ENCODE results near the gene DDX10.
A peak's percentile ranks its signal among the peaks of the same experiment; 100 is the strongest.

The DDX10 gene

DNA sequence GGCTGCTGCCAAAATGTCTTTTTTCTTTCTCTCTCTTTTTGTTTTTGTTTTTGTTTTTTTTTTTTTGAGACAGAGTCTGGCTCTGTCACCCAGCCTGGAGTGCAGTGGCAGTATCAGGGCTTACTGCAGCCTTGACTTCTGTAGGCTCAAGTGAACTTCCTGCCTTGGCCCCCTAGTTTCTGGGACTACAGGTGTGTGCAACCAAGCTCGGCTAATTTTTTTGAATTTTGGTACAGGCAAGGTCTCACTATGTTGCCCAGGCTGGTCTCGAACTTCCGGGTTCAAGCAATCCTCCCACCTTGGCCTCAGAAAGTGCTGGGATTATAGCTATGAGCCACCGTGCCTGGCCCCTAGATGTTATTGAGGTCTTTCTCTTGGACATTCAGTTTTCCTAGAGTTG is 2.2 kb upstream of the DDX10 start:
- no peak for DNase-seq

DNA sequence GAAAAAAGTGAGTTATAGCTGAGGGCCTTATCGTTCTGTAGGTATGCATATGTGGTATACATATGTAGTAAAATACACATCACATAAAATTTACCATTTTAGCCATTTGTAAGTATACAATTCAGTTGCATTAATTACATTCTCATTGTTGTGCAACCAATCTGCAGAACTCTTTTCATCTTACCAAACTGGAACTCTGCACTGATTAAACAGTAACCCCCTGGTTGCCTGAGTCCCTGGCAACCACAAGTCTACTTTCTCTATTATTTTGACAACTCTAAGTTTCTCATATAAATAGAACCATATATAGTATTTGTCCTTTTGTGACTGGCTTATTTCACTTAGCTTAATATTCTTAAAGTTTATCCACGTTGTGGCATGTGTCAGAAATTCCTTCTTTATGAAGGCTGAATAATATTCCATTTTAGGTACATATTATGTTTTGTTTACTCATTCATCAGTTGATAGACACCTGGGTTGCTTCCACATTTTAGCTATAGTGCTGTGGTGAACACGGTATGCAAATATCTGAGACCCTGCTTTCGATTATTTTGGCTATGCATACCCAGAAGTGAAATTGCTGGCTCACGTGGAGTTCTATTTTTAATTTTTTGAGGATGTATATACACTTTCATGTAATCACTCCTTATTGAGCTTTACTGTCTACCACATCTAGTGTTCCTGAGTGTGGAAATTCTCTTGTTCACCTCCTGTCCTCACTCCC is 1.6 kb upstream of the DDX10 start:
- no peak for DNase-seq

DNA sequence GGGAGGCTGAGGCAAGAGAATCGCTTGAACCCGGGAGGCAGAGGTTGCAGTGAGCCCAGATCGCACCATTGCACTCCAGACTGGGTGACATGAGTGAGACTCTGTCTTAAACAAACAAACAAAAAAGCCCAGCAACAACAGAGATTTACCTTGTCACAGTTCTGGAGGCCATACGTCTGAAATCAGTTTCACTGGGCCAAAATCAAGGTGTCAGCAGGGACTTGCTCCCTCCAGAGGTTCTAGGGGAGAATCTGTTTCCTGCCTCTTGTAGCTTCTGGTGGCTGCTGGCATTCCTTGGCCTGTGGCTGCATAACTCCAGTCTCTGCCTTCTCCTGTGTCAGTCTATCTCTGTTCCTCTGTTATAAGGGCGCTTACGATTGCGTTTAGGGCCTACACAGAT is 1.5 kb downstream of the DDX10 start:
- peak; percentile 61 for DNase-seq

DNA sequence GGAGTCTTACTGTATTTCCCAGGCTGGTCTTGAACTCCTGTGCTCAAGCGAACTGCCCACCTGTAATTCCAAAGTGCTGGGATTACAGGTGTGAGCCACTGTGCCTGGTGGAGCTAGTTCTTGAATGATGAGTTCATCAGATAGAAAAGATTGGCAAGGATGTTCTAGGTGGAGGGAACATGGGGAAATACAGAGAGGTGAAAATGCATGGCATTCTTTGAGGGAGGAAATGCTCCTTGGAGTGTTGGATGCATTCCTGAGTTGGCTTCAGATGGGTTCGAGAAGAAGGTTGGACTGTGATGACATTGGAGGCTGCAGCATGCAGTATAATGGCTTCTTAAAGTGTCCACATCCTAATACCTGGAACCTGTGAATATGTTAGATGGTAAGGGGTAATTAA is 4.4 kb downstream of the DDX10 start:
- DNase-seq = no peak

- DNase-seq = no peak
These were observed 4.8 kb downstream of the DDX10 start for GRCh38 chr11:108669711-108670110.

- no peak for DNase-seq
These were observed 5.6 kb downstream of the DDX10 start for GRCh38 chr11:108670451-108670850.

- no peak for DNase-seq
These were observed 7.2 kb downstream of the DDX10 start for GRCh38 chr11:108672113-108672512.

- DNase-seq = no peak
These were observed 7.9 kb downstream of the DDX10 start for GRCh38 chr11:108672786-108673185.

GRCh38 chr11:108679045-108679444 is 14.2 kb downstream of the DDX10 start:
- no peak for DNase-seq

DNA sequence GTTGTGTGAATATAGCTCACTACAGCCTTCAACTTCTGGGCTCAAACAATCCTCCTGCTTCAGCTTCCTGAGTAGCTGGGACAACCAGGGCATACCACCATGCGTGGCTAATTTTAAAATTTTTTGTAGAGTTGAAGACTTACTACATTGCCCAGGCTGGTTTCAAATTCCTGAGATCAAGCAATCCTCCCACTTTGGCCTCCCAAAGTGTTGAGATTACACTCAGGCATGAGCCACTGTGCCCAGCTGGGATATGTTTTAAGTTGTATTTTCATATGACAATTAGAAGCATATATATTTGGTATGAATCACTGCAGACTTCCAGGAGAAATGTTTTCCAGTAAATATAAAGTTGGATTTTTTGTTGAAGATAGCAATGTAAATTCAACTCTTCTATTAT is 15.4 kb downstream of the DDX10 start:
- no peak for DNase-seq

DNA sequence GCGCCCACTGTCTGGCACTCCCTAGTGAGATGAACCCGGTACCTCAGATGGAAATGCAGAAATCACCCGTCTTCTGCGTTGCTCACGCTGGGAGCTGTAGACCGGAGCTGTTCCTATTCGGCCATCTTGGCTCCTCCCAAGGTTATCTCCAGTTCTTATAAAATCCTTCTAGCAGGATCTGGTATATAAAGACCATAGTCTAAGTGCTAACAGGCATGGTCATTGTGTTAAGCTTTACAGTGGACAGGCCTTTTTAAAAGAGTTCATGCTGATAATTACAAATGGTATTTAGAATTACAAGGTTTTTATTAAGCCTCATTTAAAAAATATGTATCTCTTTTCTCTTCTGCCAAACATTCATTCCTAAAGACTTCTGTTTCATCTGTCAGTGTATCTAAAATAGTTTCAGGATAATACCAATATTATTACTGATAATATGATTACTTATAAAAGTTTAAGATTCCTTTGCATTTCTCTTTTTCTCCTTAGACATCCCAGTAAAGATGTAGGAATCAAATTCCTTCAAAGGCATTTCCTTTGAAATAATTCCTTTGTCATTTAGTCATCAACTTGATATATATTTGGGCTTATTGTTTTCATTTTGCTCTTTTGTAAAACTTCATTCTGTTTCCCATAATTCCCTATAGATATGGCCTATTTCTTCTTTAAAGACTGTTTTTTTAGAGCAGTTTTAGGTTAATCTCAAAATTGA is 20.7 kb downstream of the DDX10 start:
- DNase-seq = no peak

DNA sequence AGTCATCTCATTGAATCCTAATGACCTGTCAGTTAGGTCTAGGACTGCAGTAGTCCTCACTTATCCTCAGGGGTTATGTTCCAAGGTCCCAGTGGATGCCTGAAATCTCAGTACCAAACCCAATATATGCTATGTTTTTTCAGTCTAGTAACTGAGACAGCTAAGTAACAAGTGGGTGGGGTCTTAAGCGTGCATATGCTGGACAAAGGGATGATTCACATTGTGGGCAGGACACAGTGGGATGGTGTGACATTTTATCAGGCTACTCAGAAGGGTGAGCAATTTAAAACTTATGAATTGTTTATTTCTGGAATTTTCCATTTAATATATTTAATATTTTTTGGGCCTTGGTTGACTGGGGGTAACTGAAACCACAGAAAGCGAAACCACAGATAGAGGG is 29.0 kb downstream of the DDX10 start:
- no peak for DNase-seq

DNA sequence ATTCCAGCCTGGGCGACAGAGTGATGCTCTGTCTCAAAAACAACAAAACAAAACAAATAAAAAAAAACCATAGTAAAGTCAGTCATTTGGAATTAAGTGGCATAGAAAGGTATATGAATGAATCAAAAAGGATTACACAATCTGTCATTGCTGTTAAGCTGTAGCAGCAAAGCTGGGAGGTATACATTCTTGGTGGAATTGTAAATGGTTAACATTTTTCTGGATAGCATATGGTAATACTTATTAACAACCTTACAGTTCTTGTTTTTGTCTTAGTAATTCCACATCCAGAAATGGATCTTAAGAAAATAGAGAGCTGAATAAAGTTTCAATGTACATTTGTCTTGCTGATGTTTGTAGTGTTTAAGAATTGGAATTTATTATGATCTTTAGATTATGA is 30.0 kb downstream of the DDX10 start:
- no peak for DNase-seq

- peak; percentile 64 for DNase-seq
These were observed 33.1 kb downstream of the DDX10 start for GRCh38 chr11:108697872-108698473.

GRCh38 chr11:108698844-108699642 is 34.2 kb downstream of the DDX10 start:
- no peak for DNase-seq

DNA sequence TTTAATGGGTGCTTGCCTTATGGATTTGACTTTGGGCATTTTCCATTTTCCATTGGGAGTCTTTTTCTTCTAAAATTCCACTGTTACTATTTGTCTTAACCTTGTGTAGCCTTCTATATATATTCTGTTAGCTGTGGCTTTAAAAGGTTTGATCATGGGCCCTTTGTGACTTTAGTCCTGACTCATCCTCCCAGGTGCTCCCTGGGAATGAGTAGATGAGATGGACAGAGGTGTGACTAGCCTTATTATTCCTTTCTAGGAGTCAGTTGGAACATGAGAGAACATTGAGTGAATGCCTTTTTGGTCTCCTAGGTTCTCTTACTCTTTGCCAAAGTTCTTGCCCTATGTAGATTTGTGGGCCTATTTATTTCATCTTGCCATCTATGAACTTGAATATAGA is 39.0 kb downstream of the DDX10 start:
- no peak for DNase-seq

DNA sequence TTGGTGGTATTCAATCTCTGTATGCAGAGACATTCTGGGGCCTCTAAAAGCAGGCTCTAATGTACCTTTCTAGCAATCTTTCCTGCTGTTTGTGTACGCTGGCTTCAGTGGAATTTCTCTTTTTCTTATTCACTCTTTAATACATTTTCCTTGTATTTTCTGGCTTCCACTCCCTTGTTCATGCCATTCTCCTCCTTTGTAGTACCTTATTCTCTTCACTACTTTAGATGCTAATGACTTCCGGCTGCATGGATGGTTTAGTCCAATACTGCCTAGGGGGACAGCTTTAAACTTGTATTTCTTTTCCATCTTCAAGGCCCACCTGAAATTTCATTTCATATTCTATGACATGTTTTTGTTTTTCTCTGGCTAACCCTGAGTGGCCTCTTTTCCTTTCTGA is 40.2 kb downstream of the DDX10 start:
- DNase-seq = no peak

GRCh38 chr11:108708173-108708572 is 43.3 kb downstream of the DDX10 start:
- no peak for DNase-seq

- no peak for DNase-seq
These were observed 44.9 kb downstream of the DDX10 start for GRCh38 chr11:108709741-108710140.

DNA sequence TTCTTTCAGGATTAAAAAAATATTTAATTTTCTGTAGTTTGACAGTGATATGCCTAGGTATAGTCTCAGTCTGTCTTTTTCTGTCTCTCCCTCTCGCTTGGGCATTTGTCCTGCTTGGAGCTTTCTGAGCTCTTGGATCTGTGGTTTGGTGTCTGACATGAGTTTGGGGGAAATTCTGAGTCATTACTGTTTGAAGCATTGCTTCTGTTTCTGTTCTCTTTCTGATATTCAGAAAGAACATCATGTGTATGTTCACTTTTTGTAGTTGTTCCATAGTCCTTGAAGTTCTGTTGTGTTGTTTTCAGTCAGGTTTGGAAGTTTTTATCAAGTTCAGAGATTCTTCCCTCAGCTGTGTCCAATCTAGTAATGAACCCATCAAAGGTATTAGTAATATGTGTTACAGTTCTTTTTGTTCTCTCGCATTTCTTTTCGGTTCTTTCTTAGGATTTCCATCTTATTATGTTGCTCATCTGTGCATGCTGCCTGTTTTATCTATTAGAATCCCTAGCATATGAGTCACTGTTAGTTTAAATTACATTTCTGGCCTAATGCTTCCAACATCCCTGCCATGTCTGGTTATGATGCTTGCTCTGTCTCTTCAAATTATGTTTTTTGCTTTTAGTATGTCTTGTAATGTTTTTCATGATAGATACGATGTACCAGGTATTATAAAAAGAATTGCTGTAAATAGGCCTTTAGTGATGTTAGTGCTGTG is 48.4 kb downstream of the DDX10 start:
- DNase-seq = no peak

DNA sequence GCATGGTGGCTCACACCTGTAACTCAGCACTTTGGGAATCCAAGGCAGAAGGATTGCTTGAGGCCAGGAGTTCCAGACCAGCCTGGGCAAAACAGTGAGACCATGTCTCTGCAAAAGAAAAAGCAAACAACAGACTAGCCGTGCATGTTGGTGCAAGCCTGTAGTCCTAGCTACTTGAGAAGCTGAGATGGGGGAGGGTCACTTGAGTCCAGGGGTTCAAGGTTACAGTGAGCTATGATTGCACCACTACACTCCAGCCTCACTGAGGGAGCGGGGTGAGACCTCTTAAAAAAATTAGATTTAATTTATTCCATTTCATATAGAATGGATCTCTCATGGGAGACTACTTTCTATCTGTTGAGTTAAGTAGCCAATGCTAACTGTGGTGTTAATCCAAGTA is 50.4 kb downstream of the DDX10 start:
- DNase-seq = no peak

- no peak for DNase-seq
These were observed 53.6 kb downstream of the DDX10 start for GRCh38 chr11:108718466-108718865.

Data from islet precursor cell (in vitro differentiated cells).